Heart left ventricle (tissue), 13 donors: ENCODE results near the gene TMTC3.

ENCODE experiments used
- CTCF ChIP-seq, 12 donors: fragments of 200-600 bp; sonication (generic) in 4 of 12; IDR thresholded peaks; one replicate each; pipeline versions ENCODE4 v1.5.0 to v1.8.0; 2018 to 2022; ENCODE audit warnings: antibody characterized with exemption in 12 of 12, mild to moderate bottlenecking in 5 of 12
- POLR2A ChIP-seq, 2 donors: fragments of 450-650 bp; IDR thresholded peaks; one replicate each; pipeline ENCODE4 v1.6.1; 2017; ENCODE audit warnings: antibody characterized with exemption in 2 of 2, mild to moderate bottlenecking in 2 of 2, moderate library complexity in 2 of 2
- donor health status: ischemic (EF 13 %, LVEDD 7.1; RV severe dilation, severe dysfunction).
- donor health status: DM: no; HTN: yes; CAD: no.
- donor health status: DM: no; HTN: no; CAD: no.
- donor health status: ischemic (EF 25% LVEDD 6.9; RV normal size, moderate dysfunction).
- donor health status: ischemic (EF 25% LVEDD 5.7; RV mildly dilated, moderate dysfunction).
- donor health status: ischemic (EF 35%, LVEDD 5.7; RV mildly dilated, moderate dysfunction).
- donor health status: nonischemic (EF 11% LVEDD 7.7; RV severe dilation, severe dysfunction).
- donor health status: DM: yes; HTN: yes; CAD: no.
- donor health status: PGD.
- donor health status: ischemic (EF 29% LVEDD 5.4; RV normal size, mild dysfunction).
- donor health status: nonischemic (EF 23%, LVEDD 6.1; RV moderate dilation, normal function).

- no peak for TF ChIP-seq CTCF (IDR thresholded peaks at IDR 0.05)
- TF ChIP-seq POLR2A (IDR thresholded peaks at IDR 0.05) = no peak
Observed at GRCh38 chr12:88144037-88144436, 1.9 kb downstream of the TMTC3 start.
